Bronchial epithelial cell (primary cell): ENCODE results near the gene SRPK2. TPM values are rescaled to one million over a fixed set of nuclear protein-coding genes. Genes with fewer than 3 reads are reported as not detected.

Experiments
- DNase-seq: peaks from one replicate; pipeline ENCODE4 v3.0.0-alpha.2; 2010; ENCODE audit warnings: low read depth
- FAIRE-seq: peaks from 2 replicates; lab custom pipeline; 2011; peaks lifted over from hg19 to GRCh38; lab: Jason Lieb, UNC
- H3K27me3 ChIP-seq: 2 replicates; pipeline ENCODE4 v1.5.1; 2011; ENCODE audit warnings: low read length; ENCODE audit not compliant: control insufficient read depth, insufficient read depth
- H3K36me3 ChIP-seq: 2 replicates; pipeline ENCODE4 v1.5.1; 2011; ENCODE audit warnings: low read length; ENCODE audit not compliant: control insufficient read depth, insufficient read depth
- H3K4me3 ChIP-seq: 2 replicates; pipeline ENCODE4 v1.5.1; 2011; ENCODE audit warnings: mild to moderate bottlenecking, low read depth, low read length, control low read depth
- CTCF ChIP-seq: IDR thresholded peaks from 2 replicates; pipeline ENCODE4 v1.5.1; 2011; ENCODE audit warnings: mild to moderate bottlenecking, moderate library complexity, low read length, control low read depth, inconsistent platforms; ENCODE audit not compliant: insufficient read depth, severe bottlenecking
- total RNA-seq: library from RNA; depleted of rRNA; stranded (reverse); fragments of >200 nt; gene quantifications from 2 replicates; pipeline ENCODE4 v1.2.1, GENCODE V29; 2014

Gene SRPK2
- total RNA-seq, 1 donor from 2014 or later: 43.4 TPM

GRCh38 chr7:105270117-105270516 lies 118.6 kb downstream of the SRPK2 start:
- FAIRE-seq: no peak
- Histone ChIP-seq H3K27me3 (no peaks in the 10 kb centered on the region), H3K36me3 (no peaks in the 10 kb centered on the region), H3K4me3 (no peak overlapping the region)
- DNase-seq: no peak
- no peak for TF ChIP-seq CTCF

- Histone ChIP-seq H3K4me3 (peak overlapping the region; percentile 54), H3K36me3 (no peaks in the 10 kb centered on the region), H3K27me3 (no peaks in the 10 kb centered on the region)
- TF ChIP-seq CTCF: no peak
- DNase-seq (no peak), FAIRE-seq (no peak)
These were observed 119.3 kb downstream of the SRPK2 start for GRCh38 chr7:105269397-105269796.

GRCh38 chr7:105268511-105269392 lies 120.0 kb downstream of the SRPK2 start:
- TF ChIP-seq CTCF: no peak
- FAIRE-seq (no peak), DNase-seq (peak; percentile 75)
- peak overlapping the region; percentile 54 for H3K4me3 ChIP-seq
- no peaks in the 10 kb centered on the region for H3K36me3 ChIP-seq
- no peaks in the 10 kb centered on the region for H3K27me3 ChIP-seq

GRCh38 chr7:105268056-105268455 lies 120.7 kb downstream of the SRPK2 start:
- peak; percentile 98 for DNase-seq
- no peak for TF ChIP-seq CTCF
- Histone ChIP-seq H3K4me3 (peak overlapping the region; percentile 54), H3K27me3 (no peaks in the 10 kb centered on the region), H3K36me3 (no peaks in the 10 kb centered on the region)
- no peak for FAIRE-seq

- TF ChIP-seq CTCF: no peak
- Histone ChIP-seq H3K4me3 (peak overlapping the region; percentile 54), H3K27me3 (no peaks in the 10 kb centered on the region), H3K36me3 (no peaks in the 10 kb centered on the region)
- FAIRE-seq (no peak), DNase-seq (no peak)
These were observed 121.5 kb downstream of the SRPK2 start for GRCh38 chr7:105267244-105267643.
